GM12878 (cell line): Measurements from ENCODE around the gene GABBR2.

Source experiments
- BACH1 ChIP-seq: fragments of 450-650 bp; IDR thresholded peaks from 2 replicates; pipeline ENCODE4 v1.6.1; 2017; ENCODE audit warnings: mild to moderate bottlenecking, borderline replicate concordance
- FOS ChIP-seq: IDR thresholded peaks from 3 replicates; pipeline ENCODE4 v1.6.1; 2011; ENCODE audit warnings: borderline replicate concordance; ENCODE audit not compliant: insufficient read length; ENCODE audit errors: extremely low read depth
- KDM1A ChIP-seq: fragments of 200-600 bp; sonication (generic); IDR thresholded peaks from 2 replicates; pipeline ENCODE4 v1.6.1; 2016; ENCODE audit warnings: borderline replicate concordance
- MEF2A ChIP-seq: IDR thresholded peaks from 2 replicates; pipeline ENCODE4 v1.6.1; 2011; ENCODE audit warnings: low read depth, mild to moderate bottlenecking, low read length, moderate library complexity; ENCODE audit not compliant: insufficient read depth
- RBBP5 ChIP-seq: fragments of 200-600 bp; sonication (generic); conservative IDR thresholded peaks from 2 replicates; pipeline ENCODE4 v1.6.1; 2016
- RFX5 ChIP-seq: IDR thresholded peaks from 2 replicates; pipeline ENCODE4 v1.6.1; 2011; ENCODE audit warnings: low read depth, low read length, improper control_type of control experiment
- YBX1 ChIP-seq: fragments of 450-650 bp; IDR thresholded peaks from 2 replicates; pipeline ENCODE4 v1.6.1; 2016; ENCODE audit warnings: antibody characterized with exemption
- TF ChIP-seq, protein P1 (sequence below), 3 experiments: IDR thresholded peaks in 2 of 3; conservative IDR thresholded peaks in 1 of 3; 2 replicates each; pipeline ENCODE4 v1.5.1; 2011; ENCODE audit warnings: low read depth in 3 of 3, low read length in 3 of 3, mild to moderate bottlenecking in 3 of 3, control low read depth in 2 of 3, moderate library complexity in 2 of 3, inconsistent platforms in 1 of 3, mixed read lengths in 1 of 3; ENCODE audit not compliant: control insufficient read depth in 2 of 3, insufficient read depth in 1 of 3; ENCODE audit errors: extremely low read depth in 1 of 3
- TF ChIP-seq, protein P2 (sequence below): fragments of 450-650 bp; IDR thresholded peaks from 2 replicates; pipeline ENCODE4 v1.6.1; 2017; ENCODE audit warnings: borderline replicate concordance

DNA sequence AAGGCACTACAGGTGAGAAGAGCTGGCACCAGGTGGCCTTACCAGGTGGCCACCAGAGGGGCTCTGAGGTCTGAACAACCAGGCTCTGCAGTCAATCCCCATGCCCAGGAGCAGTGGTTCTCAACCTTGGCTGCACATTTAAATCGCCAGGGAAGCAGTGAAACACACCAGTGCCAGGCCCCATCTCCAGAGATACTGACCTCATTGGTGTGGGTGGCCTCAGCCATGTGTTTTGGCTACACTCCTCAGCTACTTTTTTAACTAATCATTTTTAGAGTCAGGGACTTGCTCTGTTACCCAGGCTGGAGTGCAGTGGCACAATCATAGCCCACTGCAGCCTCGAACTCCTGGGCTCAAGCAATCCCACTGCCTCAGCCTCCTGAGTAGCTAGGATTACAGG is 56.0 kb downstream of the GABBR2 start:
- TF ChIP-seq, protein P1, sequence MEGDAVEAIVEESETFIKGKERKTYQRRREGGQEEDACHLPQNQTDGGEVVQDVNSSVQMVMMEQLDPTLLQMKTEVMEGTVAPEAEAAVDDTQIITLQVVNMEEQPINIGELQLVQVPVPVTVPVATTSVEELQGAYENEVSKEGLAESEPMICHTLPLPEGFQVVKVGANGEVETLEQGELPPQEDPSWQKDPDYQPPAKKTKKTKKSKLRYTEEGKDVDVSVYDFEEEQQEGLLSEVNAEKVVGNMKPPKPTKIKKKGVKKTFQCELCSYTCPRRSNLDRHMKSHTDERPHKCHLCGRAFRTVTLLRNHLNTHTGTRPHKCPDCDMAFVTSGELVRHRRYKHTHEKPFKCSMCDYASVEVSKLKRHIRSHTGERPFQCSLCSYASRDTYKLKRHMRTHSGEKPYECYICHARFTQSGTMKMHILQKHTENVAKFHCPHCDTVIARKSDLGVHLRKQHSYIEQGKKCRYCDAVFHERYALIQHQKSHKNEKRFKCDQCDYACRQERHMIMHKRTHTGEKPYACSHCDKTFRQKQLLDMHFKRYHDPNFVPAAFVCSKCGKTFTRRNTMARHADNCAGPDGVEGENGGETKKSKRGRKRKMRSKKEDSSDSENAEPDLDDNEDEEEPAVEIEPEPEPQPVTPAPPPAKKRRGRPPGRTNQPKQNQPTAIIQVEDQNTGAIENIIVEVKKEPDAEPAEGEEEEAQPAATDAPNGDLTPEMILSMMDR (IDR thresholded peaks at IDR 0.05 in 2 of 3, conservative IDR thresholded peaks at IDR 0.05 in 1 of 3; ENCODE audit: control insufficient read depth in 2 of 3, extremely low read depth in 1 of 3, insufficient read depth in 1 of 3, low read depth in 3 of 3, low read length in 3 of 3) = no peak
- TF ChIP-seq RBBP5 = no peak
- TF ChIP-seq KDM1A = no peak
- no peak for TF ChIP-seq BACH1
- TF ChIP-seq FOS = no peak
- TF ChIP-seq, protein P2, sequence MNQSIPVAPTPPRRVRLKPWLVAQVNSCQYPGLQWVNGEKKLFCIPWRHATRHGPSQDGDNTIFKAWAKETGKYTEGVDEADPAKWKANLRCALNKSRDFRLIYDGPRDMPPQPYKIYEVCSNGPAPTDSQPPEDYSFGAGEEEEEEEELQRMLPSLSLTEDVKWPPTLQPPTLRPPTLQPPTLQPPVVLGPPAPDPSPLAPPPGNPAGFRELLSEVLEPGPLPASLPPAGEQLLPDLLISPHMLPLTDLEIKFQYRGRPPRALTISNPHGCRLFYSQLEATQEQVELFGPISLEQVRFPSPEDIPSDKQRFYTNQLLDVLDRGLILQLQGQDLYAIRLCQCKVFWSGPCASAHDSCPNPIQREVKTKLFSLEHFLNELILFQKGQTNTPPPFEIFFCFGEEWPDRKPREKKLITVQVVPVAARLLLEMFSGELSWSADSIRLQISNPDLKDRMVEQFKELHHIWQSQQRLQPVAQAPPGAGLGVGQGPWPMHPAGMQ = no peak
- no peak for TF ChIP-seq YBX1
- no peak for TF ChIP-seq MEF2A
- TF ChIP-seq RFX5 = no peak
